Upper lobe of left lung (tissue), 6 donors: ENCODE results near the gene FBXL17. TPM values are rescaled to one million over a fixed set of nuclear protein-coding genes. Genes with fewer than 3 reads are reported as not detected.

Source experiments
- ATAC-seq, 2 donors: fragments of 200-7000 bp; cut with Tn5 transposase; one replicate each; pipeline ENCODE4 v1.9.1; 2022; ENCODE audit warnings: mild to moderate bottlenecking in 2 of 2, moderate library complexity in 2 of 2; ENCODE audit not compliant: low FRiP score in 2 of 2
- DNase-seq, 2 donors: peaks; one replicate each; pipeline ENCODE4 v3.0.0-alpha.2; 2019 to 2020
- H3K27ac ChIP-seq, 4 donors: fragments of 200-600 bp; sonication (generic); one replicate each; pipeline ENCODE4 v1.5.1; 2016 to 2019
- H3K27me3 ChIP-seq, 4 donors: fragments of 200-600 bp; sonication (generic); one replicate each; pipeline ENCODE4 v1.5.1; 2017 to 2019
- H3K36me3 ChIP-seq, 4 donors: fragments of 200-600 bp; sonication (generic); one replicate each; pipeline ENCODE4 v1.5.1; 2016 to 2019
- H3K4me1 ChIP-seq, 4 donors: fragments of 200-600 bp; sonication (generic); one replicate each; pipeline ENCODE4 v1.5.1; 2018 to 2019
- H3K4me3 ChIP-seq, 4 donors: fragments of 200-600 bp; sonication (generic); one replicate each; pipeline ENCODE4 v1.5.1; 2017 to 2019; ENCODE audit warnings: mild to moderate bottlenecking in 2 of 4, moderate library complexity in 1 of 4
- H3K9me3 ChIP-seq, 4 donors: fragments of 200-600 bp; sonication (generic); one replicate each; pipeline ENCODE4 v1.5.1; 2018 to 2019
- CTCF ChIP-seq, 6 experiments: fragments of 450-650 bp in 4 of 6; fragments of 200-600 bp in 2 of 6; sonication (generic) in 2 of 6; IDR thresholded peaks; one replicate each; pipeline ENCODE4 v1.5.1; 2016 to 2019; ENCODE audit warnings: antibody characterized with exemption in 6 of 6
- EP300 ChIP-seq, 4 donors: sonication (generic); formaldehyde crosslinking; IDR thresholded peaks; one replicate each; pipeline ENCODE4 v1.5.1; 2017; ENCODE audit warnings: antibody characterized with exemption in 4 of 4, control low read depth in 2 of 4
- POLR2A ChIP-seq, 4 donors: fragments of 450-650 bp; IDR thresholded peaks; one replicate each; pipeline ENCODE4 v1.5.1; 2016 to 2017; ENCODE audit warnings: antibody characterized with exemption in 4 of 4, mild to moderate bottlenecking in 2 of 4
- POLR2AphosphoS5 ChIP-seq, 2 donors: sonication (generic); formaldehyde crosslinking; IDR thresholded peaks; one replicate each; pipeline ENCODE4 v1.5.1; 2017; ENCODE audit warnings: antibody characterized with exemption in 2 of 2
- whole genome bisulfite sequencing, 2 donors: methylation state at CpG; one replicate each; pipeline ENCODE4 v1.1.5; 2017 to 2018; 5-methylcytosine and 5-hydroxymethylcytosine counted together
- total RNA-seq, 6 donors: library from RNA; depleted of rRNA in 4 of 6; stranded (reverse); fragments of >200 nt in 4 of 6; gene quantifications; one replicate each; pipeline versions ENCODE4 v1.1.0 to v1.2.1, GENCODE V29; 2016 to 2021
- donor health status: DM: no; HTN: no; CAD: no; lungs with moderate emphysema.
- donor health status: DM: no; HTN: yes; CAD: no; lungs with severe emphysema.

The FBXL17 gene
- total RNA-seq, 6 donors from 2014 or later, result 10.0 to 47.1 (median 16.9) TPM

- Histone ChIP-seq H3K9me3 (no peaks in the 10 kb centered on the region), H3K36me3 (no peaks in the 10 kb centered on the region), H3K27ac (no peak overlapping the region), H3K27me3 (no peaks in the 10 kb centered on the region), H3K4me3 (no peak overlapping the region), H3K4me1 (no peaks in the 10 kb centered on the region)
- 94 to 99% methylated on average over 7 of the region's 7 CpGs for WGBS, 2 donors
- no peak for TF ChIP-seq POLR2AphosphoS5 (IDR thresholded peaks at IDR 0.05)
- no peak for TF ChIP-seq EP300 (IDR thresholded peaks at IDR 0.05)
- TF ChIP-seq POLR2A (IDR thresholded peaks at IDR 0.05), result no peak
- TF ChIP-seq CTCF (IDR thresholded peaks at IDR 0.05), result no peak
- no peak for ATAC-seq
- DNase-seq, result no peak
These were observed 513.1 kb downstream of the FBXL17 start for GRCh38 chr5:107868650-107869409.

- Histone ChIP-seq H3K27ac (no peak overlapping the region), H3K4me1 (no peaks in the 10 kb centered on the region), H3K9me3 (no peaks in the 10 kb centered on the region), H3K27me3 (no peaks in the 10 kb centered on the region), H3K4me3 (no peak overlapping the region), H3K36me3 (no peaks in the 10 kb centered on the region)
- WGBS, 2 donors, result 86% methylated on average over 2 of the region's 2 CpGs
- TF ChIP-seq CTCF (IDR thresholded peaks at IDR 0.05), result no peak
- TF ChIP-seq EP300 (IDR thresholded peaks at IDR 0.05), result no peak
- TF ChIP-seq POLR2AphosphoS5 (IDR thresholded peaks at IDR 0.05), result no peak
- TF ChIP-seq POLR2A (IDR thresholded peaks at IDR 0.05), result no peak
- DNase-seq (no peak), ATAC-seq (no peak)
These were observed 514.6 kb downstream of the FBXL17 start for GRCh38 chr5:107867266-107867665.

GRCh38 chr5:107864793-107865192 is 517.1 kb downstream of the FBXL17 start:
- Histone ChIP-seq H3K36me3 (no peaks in the 10 kb centered on the region), H3K27ac (no peak overlapping the region), H3K9me3 (no peaks in the 10 kb centered on the region), H3K27me3 (no peaks in the 10 kb centered on the region), H3K4me1 (no peaks in the 10 kb centered on the region), H3K4me3 (no peak overlapping the region)
- DNase-seq (no peak), ATAC-seq (no peak)
- no peak for TF ChIP-seq POLR2A (IDR thresholded peaks at IDR 0.05)
- TF ChIP-seq CTCF (IDR thresholded peaks at IDR 0.05), result no peak
- no peak for TF ChIP-seq EP300 (IDR thresholded peaks at IDR 0.05)
- TF ChIP-seq POLR2AphosphoS5 (IDR thresholded peaks at IDR 0.05), result no peak
- WGBS, 2 donors, result 73 to 91% methylated on average over 2 of the region's 2 CpGs

- DNase-seq, result no peak
- no peak overlapping the region for H3K27ac ChIP-seq
These were observed 518.8 kb downstream of the FBXL17 start for GRCh38 chr5:107863125-107863524.

More at GRCh38 chr5:107863125-107863524, 518.8 kb downstream of the FBXL17 start:
- ATAC-seq, result no peak
- Histone ChIP-seq H3K4me1 (no peaks in the 10 kb centered on the region), H3K36me3 (no peaks in the 10 kb centered on the region), H3K9me3 (no peaks in the 10 kb centered on the region), H3K4me3 (no peak overlapping the region), H3K27me3 (no peaks in the 10 kb centered on the region)
- TF ChIP-seq EP300 (IDR thresholded peaks at IDR 0.05) (no peak), POLR2AphosphoS5 (IDR thresholded peaks at IDR 0.05) (no peak), POLR2A (IDR thresholded peaks at IDR 0.05) (no peak), CTCF (IDR thresholded peaks at IDR 0.05) (no peak)
- 91 to 94% methylated on average over 2 of the region's 2 CpGs for WGBS, 2 donors
